Endothelial cell of umbilical vein (primary cell): ENCODE data around the gene EYS. TPM values are rescaled to one million over a fixed set of nuclear protein-coding genes. Genes with fewer than 3 reads are reported as not detected.

Experiments
- BruUV-seq: library from RNA; stranded (reverse); fragments of 400-500 nt; replicated peaks from 2 replicates; lab custom pipeline; 2021; lab: Mats Ljungman, UMichigan
- CTCF ChIA-PET: fragments of 300-600, 350-600 bp; sonication (Branson Sonifier 250); formaldehyde crosslinking; loops from one replicate; lab custom pipeline; 2021; ENCODE audit warnings: antibody characterized with exemption, inconsistent platforms; lab: Charles Lee
- POLR2A ChIA-PET: fragments of 300-600, 350-600 bp; sonication (Branson Sonifier 250); formaldehyde crosslinking; loops from one replicate; lab custom pipeline; 2021; ENCODE audit warnings: antibody characterized with exemption, inconsistent platforms; lab: Charles Lee
- DNase-seq: peaks from one replicate; pipeline ENCODE4 v3.0.0-alpha.2; 2011; ENCODE audit warnings: low read depth, low spot score
- FAIRE-seq: peaks from 2 replicates; lab custom pipeline; 2011; peaks lifted over from hg19 to GRCh38; lab: Jason Lieb, UNC
- H2AFZ ChIP-seq: 2 replicates; pipeline ENCODE4 v1.6.0; 2012; ENCODE audit warnings: low read depth, low read length, control low read depth, inconsistent platforms
- H3K27ac ChIP-seq: 2 replicates; pipeline ENCODE4 v1.5.1; 2011; ENCODE audit warnings: low read depth, mild to moderate bottlenecking, control low read depth, low read length, moderate library complexity; ENCODE audit not compliant: insufficient read depth
- H3K27me3 ChIP-seq, 2 experiments: 2 replicates each; pipeline versions ENCODE4 v1.6.0 to v1.6.1; 2011; ENCODE audit warnings: low read length in 2 of 2, mixed read lengths in 1 of 2; ENCODE audit not compliant: control insufficient read depth in 2 of 2, insufficient read depth in 2 of 2
- H3K36me3 ChIP-seq, 2 experiments: 2 replicates in 1 of 2; 3 replicates in 1 of 2; pipeline ENCODE4 v1.5.1; 2011; ENCODE audit warnings: low read length in 2 of 2, mild to moderate bottlenecking in 1 of 2, moderate library complexity in 1 of 2; ENCODE audit not compliant: control insufficient read depth in 2 of 2, insufficient read depth in 2 of 2; ENCODE audit errors: extremely low read depth in 1 of 2
- H3K4me1 ChIP-seq: 3 replicates; pipeline ENCODE4 v1.5.1; 2011; ENCODE audit warnings: mild to moderate bottlenecking, low read length; ENCODE audit not compliant: control insufficient read depth, insufficient read depth; ENCODE audit errors: extremely low read depth
- H3K4me2 ChIP-seq: 2 replicates; pipeline ENCODE4 v1.6.1; 2011; ENCODE audit warnings: low read length, control low read depth, mixed read lengths; ENCODE audit not compliant: insufficient read depth
- H3K4me3 ChIP-seq, 3 experiments: fragments of 200-600 bp in 1 of 3; sonication (generic), shearing (Covaris generic) in 1 of 3; replicated peaks in 1 of 3; 2 replicates each; pipeline ENCODE4 v1.5.1; 2011 to 2016; ENCODE audit warnings: control low read depth in 3 of 3, low read length in 3 of 3, mild to moderate bottlenecking in 2 of 3, inconsistent platforms in 1 of 3, low read depth in 1 of 3, moderate library complexity in 1 of 3; ENCODE audit not compliant: insufficient read depth in 1 of 3
- H3K79me2 ChIP-seq: 2 replicates; pipeline ENCODE4 v1.6.0; 2012; ENCODE audit warnings: low read length, inconsistent platforms; ENCODE audit not compliant: control insufficient read depth, insufficient read depth
- H3K9ac ChIP-seq: replicated peaks from 2 replicates; pipeline ENCODE3; 2011; ENCODE audit warnings: low read length, control low read depth; ENCODE audit not compliant: insufficient read depth; ENCODE audit errors: extremely low read depth
- H3K9me1 ChIP-seq: replicated peaks from 3 replicates; pipeline ENCODE4 v1.6.0; 2011; ENCODE audit warnings: mild to moderate bottlenecking, low read length; ENCODE audit not compliant: control insufficient read depth, insufficient read depth; ENCODE audit errors: extremely low read depth
- H3K9me3 ChIP-seq: replicated peaks from 2 replicates; pipeline ENCODE4 v1.5.1; 2012; ENCODE audit warnings: low read length, inconsistent platforms; ENCODE audit not compliant: control insufficient read depth, insufficient read depth
- H4K20me1 ChIP-seq: replicated peaks from 2 replicates; pipeline ENCODE3; 2011; ENCODE audit warnings: mild to moderate bottlenecking, low read length; ENCODE audit not compliant: control insufficient read depth, insufficient read depth; ENCODE audit errors: extremely low read depth
- CTCF ChIP-seq, 2 donors: IDR thresholded peaks; 1 replicate in 1 of 2; 2 replicates in 1 of 2; pipeline ENCODE4 v1.5.1; 2011; ENCODE audit warnings: low read length in 2 of 2, mild to moderate bottlenecking in 2 of 2, moderate library complexity in 2 of 2, control low read depth in 1 of 2, inconsistent platforms in 1 of 2, low read depth in 1 of 2; ENCODE audit not compliant: insufficient read depth in 1 of 2; ENCODE audit errors: extremely low read depth in 1 of 2
- EZH2 ChIP-seq: IDR thresholded peaks from 2 replicates; pipeline ENCODE4 v1.6.1; 2012; ENCODE audit warnings: borderline replicate concordance, low read depth, mild to moderate bottlenecking, moderate library complexity, low read length, inconsistent platforms; ENCODE audit not compliant: severe bottlenecking
- FOS ChIP-seq: IDR thresholded peaks from 2 replicates; pipeline ENCODE4 v1.6.1; 2011; ENCODE audit warnings: mild to moderate bottlenecking, low read length, moderate library complexity, borderline replicate concordance; ENCODE audit not compliant: insufficient read depth
- GATA2 ChIP-seq: IDR thresholded peaks from 2 replicates; pipeline ENCODE4 v1.7.0; 2011; ENCODE audit warnings: low read depth, mild to moderate bottlenecking, moderate library complexity, mixed read lengths, low read length; ENCODE audit not compliant: insufficient read length, insufficient read depth
- JUN ChIP-seq: IDR thresholded peaks from 2 replicates; pipeline ENCODE4 v1.6.1; 2011; ENCODE audit warnings: borderline replicate concordance, low read depth; ENCODE audit not compliant: insufficient read length, insufficient read depth
- MYC ChIP-seq: IDR thresholded peaks from one replicate; pipeline ENCODE4 v1.6.1; 2011; ENCODE audit warnings: mild to moderate bottlenecking, low read depth, low read length
- POLR2A ChIP-seq: IDR thresholded peaks from 2 replicates; pipeline ENCODE4 v1.6.1; 2012; ENCODE audit warnings: low read depth, mild to moderate bottlenecking, control low read depth, low read length
- POLR2AphosphoS5 ChIP-seq: IDR thresholded peaks from 2 replicates; pipeline ENCODE4 v1.6.1; 2012; ENCODE audit warnings: low read depth, mild to moderate bottlenecking, control low read depth, low read length, moderate library complexity; ENCODE audit not compliant: insufficient read depth
- dilution Hi-C: fragments of 300-500 bp; cut with MboI; formaldehyde crosslinking; loops from one replicate; pipeline ENCODE4 v1.15.0; 2019; ENCODE audit warnings: low sequenced_read_pairs; ENCODE audit not compliant: extremely low pct_ligation_motif_present
- intact Hi-C: fragments of 100-400 bp; cut with micrococcal nuclease; formaldehyde crosslinking; loops from one replicate; pipeline ENCODE4 v1.10.0; 2022
- polyA plus RNA-seq, 4 experiments: library from polyadenylated mRNA; depleted of rRNA in 3 of 4; stranded (reverse) in 3 of 4; unstranded in 1 of 4; fragments of >200 nt; gene quantifications; 2 replicates each; pipeline versions ENCODE4 v1.2.1 to v1.2.3, GENCODE V29; 2011 to 2012; ENCODE audit warnings: missing spikeins in 1 of 4
- total RNA-seq: library from RNA; stranded (reverse); gene quantifications from 2 replicates; pipeline ENCODE4 v1.2.3, GENCODE V29; 2021
- TF ChIP-seq, protein P1 (sequence below): IDR thresholded peaks from 2 replicates; pipeline ENCODE4 v1.6.1; 2011; ENCODE audit not compliant: insufficient read depth, insufficient read length

EYS gene
- total and polyA plus RNA-seq, 2 donors (not counting 3 experiments of a cell fraction or from before 2014, with no cell fraction given): 0.01 to 0.27 TPM

DNA sequence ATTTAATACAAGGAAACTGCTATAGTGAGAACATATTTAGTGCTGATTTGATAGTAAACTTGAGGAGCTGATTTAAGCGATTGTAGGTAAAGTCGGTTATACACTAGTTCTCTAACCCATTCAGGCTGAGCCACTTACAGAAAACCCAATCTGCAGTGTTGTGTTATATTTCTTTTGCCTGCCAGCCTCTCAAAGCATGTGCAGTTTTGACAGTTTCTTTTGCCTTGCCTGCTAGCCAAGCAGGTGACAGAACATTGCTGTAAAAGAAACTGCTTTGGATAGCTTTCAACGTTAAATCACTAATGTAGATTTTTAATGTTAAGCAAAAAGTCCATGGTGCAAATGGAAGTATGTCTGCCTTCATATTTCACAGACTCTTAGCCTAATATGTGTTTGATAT is 982.9 kb downstream of the EYS start:
- dilution Hi-C loops: no loop called here
- POLR2A ChIA-PET: no interaction called here
- Histone ChIP-seq H3K9ac (no peak overlapping the region), H3K4me1 (no peaks in the 10 kb centered on the region), H3K9me1 (no peaks in the 10 kb centered on the region), H2AFZ (no peak overlapping the region), H3K79me2 (no peaks in the 10 kb centered on the region), H3K27ac (no peak overlapping the region), H3K27me3 (no peaks in the 10 kb centered on the region), H4K20me1 (no peaks in the 10 kb centered on the region), H3K9me3 (no peaks in the 10 kb centered on the region), H3K4me2 (no peak overlapping the region), H3K36me3 (no peaks in the 10 kb centered on the region), H3K4me3 (no peak overlapping the region)
- CTCF ChIA-PET: no interaction called here
- TF ChIP-seq POLR2A (no peak), EZH2 (no peak), JUN (no peak), CTCF (IDR thresholded peaks at IDR 0.05; ENCODE audit: extremely low read depth in 1 of 2, insufficient read depth in 1 of 2, low read depth in 1 of 2, low read length in 2 of 2) (no peak), FOS (no peak), MYC (no peak), POLR2AphosphoS5 (no peak), GATA2 (no peak)
- TF ChIP-seq, protein P1, sequence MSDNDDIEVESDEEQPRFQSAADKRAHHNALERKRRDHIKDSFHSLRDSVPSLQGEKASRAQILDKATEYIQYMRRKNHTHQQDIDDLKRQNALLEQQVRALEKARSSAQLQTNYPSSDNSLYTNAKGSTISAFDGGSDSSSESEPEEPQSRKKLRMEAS: no peak
- intact Hi-C loops: no loop called here
- no TSS peak for BruUV-seq
- no peak for FAIRE-seq
- DNase-seq: no peak
